Peyer's patch (tissue), 4 donors: ENCODE results near the gene C14orf119. TPM values are rescaled to one million over a fixed set of nuclear protein-coding genes. Genes with fewer than 3 reads are reported as not detected.
A peak's percentile ranks its signal among the peaks of the same experiment; 100 is the strongest.

Source experiments
- DNase-seq, 3 donors: peaks; one replicate each; pipeline ENCODE4 v3.0.0-alpha.2; 2017 to 2019
- H3K27ac ChIP-seq, 4 donors: fragments of 200-600 bp; sonication (generic); one replicate each; pipeline ENCODE4 v1.5.1; 2016 to 2019
- H3K27me3 ChIP-seq, 2 donors: fragments of 200-600 bp; sonication (generic); one replicate each; pipeline ENCODE4 v1.5.1; 2019
- H3K36me3 ChIP-seq, 3 donors: fragments of 200-600 bp; sonication (generic); one replicate each; pipeline ENCODE4 v1.5.1; 2016 to 2019
- H3K4me1 ChIP-seq, 4 donors: fragments of 200-600 bp; sonication (generic); one replicate each; pipeline ENCODE4 v1.5.1; 2016 to 2019
- H3K4me3 ChIP-seq, 4 donors: fragments of 200-600 bp; sonication (generic); 1 replicate in 3 of 4; 2 replicates in 1 of 4; pipeline ENCODE4 v1.5.1; 2016 to 2019; ENCODE audit warnings: mild to moderate bottlenecking in 1 of 4
- H3K9me3 ChIP-seq, 4 donors: fragments of 200-600 bp; sonication (generic); one replicate each; pipeline ENCODE4 v1.5.1; 2016 to 2019; ENCODE audit warnings: mild to moderate bottlenecking in 1 of 4
- POLR2A ChIP-seq, 2 donors: fragments of 450-650 bp; IDR thresholded peaks; one replicate each; pipeline ENCODE4 v1.5.1; 2017; ENCODE audit warnings: antibody characterized with exemption in 2 of 2, mild to moderate bottlenecking in 2 of 2, moderate library complexity in 2 of 2
- total RNA-seq, 4 donors: library from RNA; depleted of rRNA; stranded (reverse); fragments of >200 nt; gene quantifications; one replicate each; pipeline ENCODE4 v1.1.0, GENCODE V29; 2016
- TF ChIP-seq, protein P1 (sequence below), 6 experiments: fragments of 450-650 bp in 4 of 6; fragments of 200-600 bp in 2 of 6; sonication (generic) in 1 of 6; IDR thresholded peaks; one replicate each; pipeline ENCODE4 v1.5.1; 2017 to 2019; ENCODE audit warnings: antibody characterized with exemption in 6 of 6, mild to moderate bottlenecking in 3 of 6, moderate library complexity in 1 of 6

The C14orf119 gene
- total RNA-seq, 4 donors from 2014 or later, result 5.0 to 30.3 (median 18.8) TPM

DNA sequence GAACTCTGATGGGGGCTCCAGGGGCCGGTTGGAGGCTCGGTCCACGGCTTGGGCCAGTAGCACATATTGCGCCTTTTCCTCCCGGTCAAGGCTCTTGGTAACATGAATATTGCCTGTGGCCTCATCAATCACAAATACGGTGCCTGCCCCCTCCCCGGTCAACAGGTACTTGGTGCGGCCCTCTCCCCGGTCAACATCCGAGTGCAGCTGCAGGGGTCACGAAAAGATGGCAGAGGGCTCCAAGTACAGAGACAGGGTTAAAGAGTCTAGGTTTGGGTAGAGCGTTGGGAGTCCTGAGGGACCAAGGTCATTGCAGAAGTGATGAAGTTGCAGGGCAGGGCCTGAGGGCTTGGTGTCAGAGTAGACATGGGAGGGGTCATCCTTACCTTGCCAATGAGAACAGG is 40.2 kb upstream of the C14orf119 start:
- peaks cover 0 to 16% (median 0%) of the 10 kb centered on the region in 3 donors for H3K36me3 ChIP-seq
- no peak for DNase-seq
- H3K27ac ChIP-seq, result no peak overlapping the region
- no peaks in the 10 kb centered on the region for H3K27me3 ChIP-seq
- H3K4me1 ChIP-seq, result peaks cover 0 to 13% (median 6%) of the 10 kb centered on the region in 4 donors
- H3K4me3 ChIP-seq, result no peak overlapping the region
- H3K9me3 ChIP-seq, result no peaks in the 10 kb centered on the region
- no peak for TF ChIP-seq POLR2A (IDR thresholded peaks at IDR 0.05)
- TF ChIP-seq, protein P1, sequence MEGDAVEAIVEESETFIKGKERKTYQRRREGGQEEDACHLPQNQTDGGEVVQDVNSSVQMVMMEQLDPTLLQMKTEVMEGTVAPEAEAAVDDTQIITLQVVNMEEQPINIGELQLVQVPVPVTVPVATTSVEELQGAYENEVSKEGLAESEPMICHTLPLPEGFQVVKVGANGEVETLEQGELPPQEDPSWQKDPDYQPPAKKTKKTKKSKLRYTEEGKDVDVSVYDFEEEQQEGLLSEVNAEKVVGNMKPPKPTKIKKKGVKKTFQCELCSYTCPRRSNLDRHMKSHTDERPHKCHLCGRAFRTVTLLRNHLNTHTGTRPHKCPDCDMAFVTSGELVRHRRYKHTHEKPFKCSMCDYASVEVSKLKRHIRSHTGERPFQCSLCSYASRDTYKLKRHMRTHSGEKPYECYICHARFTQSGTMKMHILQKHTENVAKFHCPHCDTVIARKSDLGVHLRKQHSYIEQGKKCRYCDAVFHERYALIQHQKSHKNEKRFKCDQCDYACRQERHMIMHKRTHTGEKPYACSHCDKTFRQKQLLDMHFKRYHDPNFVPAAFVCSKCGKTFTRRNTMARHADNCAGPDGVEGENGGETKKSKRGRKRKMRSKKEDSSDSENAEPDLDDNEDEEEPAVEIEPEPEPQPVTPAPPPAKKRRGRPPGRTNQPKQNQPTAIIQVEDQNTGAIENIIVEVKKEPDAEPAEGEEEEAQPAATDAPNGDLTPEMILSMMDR (IDR thresholded peaks at IDR 0.05), result no peak

DNA sequence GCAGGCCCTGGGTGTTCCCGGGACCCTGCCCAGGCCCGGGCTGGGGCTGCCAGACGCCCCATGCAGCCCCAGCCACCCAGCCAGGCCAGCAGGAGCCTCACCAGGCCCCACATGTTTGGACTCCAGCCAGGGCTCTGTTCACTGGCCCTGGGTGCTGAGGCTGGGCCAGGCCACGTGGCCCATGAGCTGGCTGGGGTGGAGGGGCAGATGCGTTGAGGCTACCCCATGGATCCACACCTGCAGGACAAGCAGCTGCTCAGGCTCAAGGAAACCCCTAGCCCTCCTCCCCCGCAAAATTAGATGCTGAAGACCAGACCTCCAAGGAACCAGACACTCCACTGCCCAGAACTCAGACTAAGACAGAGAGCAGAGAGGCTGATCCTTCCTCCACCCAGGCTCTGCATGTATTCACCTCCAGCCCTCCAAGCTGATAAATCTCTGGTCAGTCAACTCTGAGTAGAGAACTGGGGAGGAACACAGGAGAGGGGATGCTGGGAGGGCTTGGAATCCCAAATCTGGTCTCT is 39.6 kb upstream of the C14orf119 start:
- no peaks in the 10 kb centered on the region for H3K27me3 ChIP-seq
- TF ChIP-seq POLR2A (IDR thresholded peaks at IDR 0.05), result no peak
- TF ChIP-seq, protein P1 (IDR thresholded peaks at IDR 0.05), result no peak
- peak in 1 of 3 donors; percentile 37 for DNase-seq
- peaks cover 0 to 13% (median 6%) of the 10 kb centered on the region in 4 donors for H3K4me1 ChIP-seq
- H3K4me3 ChIP-seq, result no peak overlapping the region
- peaks cover 0 to 21% (median 1%) of the 10 kb centered on the region in 3 donors for H3K36me3 ChIP-seq
- H3K9me3 ChIP-seq, result no peaks in the 10 kb centered on the region
- H3K27ac ChIP-seq, result no peak overlapping the region

DNA sequence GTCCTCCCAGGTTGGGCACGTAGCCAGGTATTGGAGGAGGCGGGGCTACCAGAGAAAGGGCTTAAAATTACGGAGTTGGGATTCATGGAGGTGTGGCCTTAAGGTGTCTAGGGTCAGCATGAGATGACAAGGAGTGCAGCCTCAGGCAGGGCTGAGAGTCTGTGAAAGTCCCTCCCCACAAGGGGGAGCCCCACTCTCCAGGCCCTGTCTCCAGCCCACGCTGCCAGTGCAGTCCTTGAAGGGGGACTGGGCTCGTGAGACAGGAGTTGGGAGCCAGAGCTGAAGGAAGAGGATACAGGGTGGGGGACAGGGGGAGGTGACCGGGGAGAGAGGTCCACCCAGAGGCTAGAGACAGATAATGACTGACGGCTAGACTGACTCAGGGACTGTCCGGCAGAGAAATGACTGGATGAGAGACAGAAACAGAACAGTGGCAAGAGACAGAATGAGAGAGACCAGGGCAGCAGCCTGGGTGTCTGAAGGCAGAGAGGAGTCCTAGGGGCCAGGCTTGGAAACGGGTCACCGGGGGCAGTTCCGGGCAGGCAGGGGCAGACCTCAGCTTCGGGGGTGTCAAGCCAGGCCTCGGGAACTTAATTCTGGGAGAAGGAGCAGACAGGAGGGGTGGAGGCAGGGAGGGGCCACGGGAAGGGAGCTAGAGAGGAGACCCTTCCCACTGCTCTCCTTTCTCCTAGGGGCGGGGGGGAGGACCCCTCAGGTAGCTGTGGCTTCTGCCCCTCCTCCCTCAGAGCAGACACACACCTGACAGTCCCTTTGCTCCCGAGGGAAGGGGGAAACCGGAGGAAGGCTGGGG is 39.0 kb upstream of the C14orf119 start:
- Histone ChIP-seq H3K9me3 (no peaks in the 10 kb centered on the region), H3K27ac (peak overlapping the region in 1 of 4 donors; percentile 25), H3K27me3 (no peaks in the 10 kb centered on the region), H3K4me1 (peaks cover 0 to 13% (median 6%) of the 10 kb centered on the region in 4 donors), H3K36me3 (peaks cover 0 to 28% (median 4%) of the 10 kb centered on the region in 3 donors), H3K4me3 (peak overlapping the region in 3 of 4 donors; percentile 2 to 81 (median 72))
- TF ChIP-seq, protein P1 (IDR thresholded peaks at IDR 0.05), result peak; percentile 43 to 74 (median 65)
- no peak for TF ChIP-seq POLR2A (IDR thresholded peaks at IDR 0.05)
- DNase-seq, result peak; percentile 75 to 89 (median 78)

DNA sequence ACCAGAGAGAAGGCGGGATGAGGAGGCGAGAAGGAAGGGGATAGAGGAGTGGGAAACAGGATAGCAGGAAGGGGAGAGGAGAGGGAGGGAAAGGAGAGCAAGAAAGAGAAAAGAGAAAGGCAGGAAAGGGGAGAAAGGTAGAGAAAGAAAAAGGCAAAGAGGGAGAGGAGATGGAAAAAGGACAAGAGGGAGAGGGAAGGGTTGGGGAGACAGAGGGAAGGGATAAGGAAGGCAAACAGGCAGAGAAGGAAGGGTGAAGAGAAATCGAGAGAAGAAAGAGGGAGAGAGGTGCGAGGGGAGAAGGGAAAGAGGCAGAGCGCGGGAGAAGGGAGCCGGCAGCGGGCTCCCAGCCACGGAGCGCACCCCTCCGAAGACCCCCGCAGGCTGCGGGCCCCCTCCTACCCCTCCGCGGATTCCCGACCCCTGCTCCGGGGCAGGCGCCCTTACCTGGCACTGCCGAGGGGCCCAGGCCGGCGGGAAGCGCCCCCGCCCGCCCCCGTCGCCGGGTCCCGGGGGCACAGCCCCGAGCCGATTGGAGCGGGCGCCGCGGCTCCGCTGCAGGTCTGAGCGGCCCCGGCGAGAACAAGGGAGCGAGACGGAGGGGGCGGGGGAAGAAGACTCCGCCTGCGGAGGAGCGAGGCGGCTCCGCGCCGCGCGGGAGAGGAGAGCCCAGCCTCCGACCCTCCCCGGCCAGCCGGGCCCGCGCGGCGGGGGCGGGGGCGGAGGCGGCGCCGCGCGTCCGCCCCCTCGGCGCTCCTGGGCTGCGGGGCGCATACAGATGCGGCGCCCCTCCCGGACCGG is 38.1 kb upstream of the C14orf119 start, which contains the start of gene CDH24:
Gene CDH24 (minus strand): TSS at position 565 of the 801 bp plus-strand sequence. CDS start 1,787 bp downstream, outside the sequence.
- Histone ChIP-seq H3K4me3 (peak within 1 kb of the TSS; percentile 55 to 81 (median 66)), H3K9me3 (no peaks in the 10 kb centered on the region), H3K36me3 (peaks cover 0 to 35% (median 6%) of the 10 kb centered on the region in 3 donors), H3K27ac (peak within 1 kb of the TSS; percentile 32 to 70 (median 66)), H3K4me1 (peaks cover 0 to 13% (median 6%) of the 10 kb centered on the region in 4 donors), H3K27me3 (no peaks in the 10 kb centered on the region)
- TF ChIP-seq, protein P1 (IDR thresholded peaks at IDR 0.05), result no peak
- no peak for TF ChIP-seq POLR2A (IDR thresholded peaks at IDR 0.05)
- peak; percentile 67 to 87 (median 86) for DNase-seq
